SK-N-SH (cell line): Measurements from ENCODE around the gene RAC2. TPM values are rescaled to one million over a fixed set of nuclear protein-coding genes. Genes with fewer than 3 reads are reported as not detected.

Experiments
- CTCF ChIA-PET: fragments of 300-600, 350-600 bp; formaldehyde crosslinking; extraction: SDS; loops from one replicate; lab custom pipeline; 2021; lab: Yijun Ruan, JAX
- POLR2A ChIA-PET: fragments of 350-600 bp; sonication (Branson Sonifier 250); formaldehyde crosslinking; extraction: SDS; loops from one replicate; lab custom pipeline; 2020; ENCODE audit warnings: antibody characterized with exemption, inconsistent platforms; lab: Yijun Ruan, JAX
- DNase-seq: peaks from one replicate; pipeline ENCODE4 v3.0.0; 2012
- H2AFZ ChIP-seq: fragments of 200-600 bp; sonication (generic); 2 replicates; pipeline ENCODE4 v1.8.1; 2016; ENCODE audit warnings: antibody characterized with exemption, mild to moderate bottlenecking, low read depth
- H3F3A ChIP-seq: fragments of 200-600 bp; sonication (generic); replicated peaks from 2 replicates; pipeline ENCODE3; 2016; ENCODE audit warnings: antibody characterized with exemption, mild to moderate bottlenecking; ENCODE audit not compliant: insufficient read depth
- H3K27ac ChIP-seq, 2 experiments: fragments of 200-500 bp in 1 of 2; fragments of 200-600 bp in 1 of 2; sonication (Bioruptor generic) in 1 of 2; sonication (generic), shearing (Covaris generic) in 1 of 2; 2 replicates each; pipeline versions ENCODE4 v1.5.1 to v1.6.1; 2014 to 2016; ENCODE audit warnings: low read depth in 2 of 2, inconsistent platforms in 1 of 2, low read length in 1 of 2, mild to moderate bottlenecking in 1 of 2, mixed read lengths in 1 of 2
- H3K27me3 ChIP-seq: fragments of 200-600 bp; sonication (generic), shearing (Covaris generic); 2 replicates; pipeline ENCODE4 v1.6.1; 2016; ENCODE audit warnings: mixed run types; ENCODE audit not compliant: insufficient read depth
- H3K36me3 ChIP-seq, 2 experiments: fragments of 200-500 bp in 1 of 2; fragments of 200-600 bp in 1 of 2; sonication (Bioruptor generic) in 1 of 2; sonication (generic) in 1 of 2; replicated peaks in 1 of 2; 2 replicates each; pipeline versions ENCODE3 to v1.5.1; 2014 to 2016; ENCODE audit warnings: low read length in 1 of 2, mild to moderate bottlenecking in 1 of 2; ENCODE audit not compliant: insufficient read depth in 2 of 2, control insufficient read depth in 1 of 2
- H3K4me1 ChIP-seq, 2 experiments: fragments of 200-500 bp in 1 of 2; fragments of 200-600 bp in 1 of 2; sonication (Bioruptor generic) in 1 of 2; sonication (generic), shearing (Covaris generic) in 1 of 2; 2 replicates each; pipeline versions ENCODE4 v1.5.1 to v1.6.1; 2014 to 2016; ENCODE audit warnings: low read depth in 1 of 2, low read length in 1 of 2, mixed run types in 1 of 2; ENCODE audit not compliant: insufficient read depth in 2 of 2, control insufficient read depth in 1 of 2
- H3K4me2 ChIP-seq: fragments of 200-600 bp; sonication (generic), shearing (Covaris generic); 2 replicates; pipeline ENCODE4 v1.6.1; 2017; ENCODE audit warnings: mixed run types
- H3K4me3 ChIP-seq, 2 experiments: fragments of 200-500 bp in 1 of 2; fragments of 200-600 bp in 1 of 2; sonication (Bioruptor generic) in 1 of 2; sonication (generic), shearing (Covaris generic) in 1 of 2; 2 replicates each; pipeline versions ENCODE4 v1.5.1 to v1.8.1; 2014 to 2016; ENCODE audit warnings: low read depth in 2 of 2, inconsistent platforms in 1 of 2, low read length in 1 of 2, mild to moderate bottlenecking in 1 of 2, mixed read lengths in 1 of 2, moderate library complexity in 1 of 2
- H3K79me2 ChIP-seq: fragments of 200-600 bp; sonication (generic); 2 replicates; pipeline ENCODE4 v1.8.1; 2017; ENCODE audit warnings: mild to moderate bottlenecking; ENCODE audit not compliant: insufficient read depth
- H3K9ac ChIP-seq: fragments of 200-600 bp; sonication (generic); 2 replicates; pipeline ENCODE4 v1.6.1; 2017; ENCODE audit warnings: mixed run types
- H3K9me2 ChIP-seq: fragments of 200-600 bp; sonication (generic); 2 replicates; pipeline ENCODE4 v1.6.1; 2017; ENCODE audit warnings: mixed run types
- H3K9me3 ChIP-seq: fragments of 200-600 bp; sonication (generic); 2 replicates; pipeline ENCODE4 v1.6.1; 2017; ENCODE audit warnings: mixed run types, mild to moderate bottlenecking, moderate library complexity
- H4K20me1 ChIP-seq: fragments of 200-600 bp; sonication (generic); 2 replicates; pipeline ENCODE4 v1.6.1; 2017; ENCODE audit warnings: mild to moderate bottlenecking, mixed run types; ENCODE audit not compliant: insufficient read depth
- CHD2 ChIP-seq: fragments of 150-350 bp; IDR thresholded peaks from 2 replicates; pipeline ENCODE4 v1.6.1; 2018; ENCODE audit warnings: low read length; ENCODE audit not compliant: partially characterized antibody
- CTCF ChIP-seq: fragments of 200-600 bp; sonication (generic); IDR thresholded peaks from 2 replicates; pipeline ENCODE4 v1.6.1; 2017; ENCODE audit warnings: antibody characterized with exemption, mild to moderate bottlenecking, moderate library complexity
- EP300 ChIP-seq, 2 experiments: IDR thresholded peaks; 2 replicates each; pipeline versions ENCODE4 v1.4.0 to v1.6.1; 2012; ENCODE audit warnings: borderline replicate concordance in 1 of 2, low read depth in 1 of 2, low read length in 1 of 2
- EZH2phosphoT487 ChIP-seq: fragments of 200-600 bp; sonication (generic); IDR thresholded peaks from 2 replicates; pipeline ENCODE4 v1.6.1; 2017; ENCODE audit warnings: low read depth, mixed run types, mild to moderate bottlenecking, antibody characterized with exemption, moderate library complexity, borderline replicate concordance
- FOXM1 ChIP-seq: IDR thresholded peaks from 2 replicates; pipeline ENCODE4 v1.4.0; 2012; ENCODE audit warnings: low read depth, mild to moderate bottlenecking
- GABPA ChIP-seq: IDR thresholded peaks from 2 replicates; pipeline ENCODE4 v1.4.0; 2012; ENCODE audit warnings: low read depth, mild to moderate bottlenecking
- GATA2 ChIP-seq: sonication (generic); formaldehyde crosslinking; IDR thresholded peaks from 2 replicates; pipeline ENCODE4 v1.5.0; 2020; ENCODE audit warnings: mild to moderate bottlenecking, missing genetic modification reagents
- IRF3 ChIP-seq: fragments of 150-350 bp; IDR thresholded peaks from 2 replicates; pipeline ENCODE4 v1.6.1; 2016; ENCODE audit warnings: mild to moderate bottlenecking, low read depth, low read length
- JUND ChIP-seq: IDR thresholded peaks from 2 replicates; pipeline ENCODE4 v1.4.0; 2012
- MAX ChIP-seq: IDR thresholded peaks from 2 replicates; pipeline ENCODE4 v1.4.0; 2012; ENCODE audit warnings: low read depth
- MEF2A ChIP-seq: IDR thresholded peaks from 2 replicates; pipeline ENCODE4 v1.4.0; 2012; ENCODE audit warnings: low read depth, borderline replicate concordance
- NFIC ChIP-seq: IDR thresholded peaks from 2 replicates; pipeline ENCODE4 v1.4.0; 2012; ENCODE audit warnings: borderline replicate concordance
- NRF1 ChIP-seq: IDR thresholded peaks from 2 replicates; pipeline ENCODE4 v1.6.1; 2012; ENCODE audit warnings: low read depth, mild to moderate bottlenecking, low read length
- PBX3 ChIP-seq: IDR thresholded peaks from 2 replicates; pipeline ENCODE4; 2012
- RAD21 ChIP-seq: IDR thresholded peaks from 2 replicates; pipeline ENCODE4 v1.6.1; 2012; ENCODE audit warnings: mild to moderate bottlenecking, low read length
- RCOR1 ChIP-seq: fragments of 150-350 bp; IDR thresholded peaks from 2 replicates; pipeline ENCODE4 v1.6.1; 2017; ENCODE audit warnings: antibody characterized with exemption, low read length
- REST ChIP-seq: IDR thresholded peaks from 2 replicates; pipeline ENCODE4 v1.6.1; 2012; ENCODE audit warnings: mild to moderate bottlenecking, low read depth, low read length, moderate library complexity
- RFX5 ChIP-seq: IDR thresholded peaks from 2 replicates; pipeline ENCODE4 v1.6.1; 2012; ENCODE audit warnings: mild to moderate bottlenecking, improper control_type of control experiment, low read length
- RXRA ChIP-seq: IDR thresholded peaks from 2 replicates; pipeline ENCODE4 v1.4.0; 2012; ENCODE audit warnings: low read depth, mild to moderate bottlenecking, borderline replicate concordance
- SIN3A ChIP-seq: IDR thresholded peaks from 2 replicates; pipeline ENCODE4 v1.6.1; 2012; ENCODE audit warnings: low read depth, mild to moderate bottlenecking, low read length, moderate library complexity, borderline replicate concordance
- SMC3 ChIP-seq: IDR thresholded peaks from 2 replicates; pipeline ENCODE4 v1.6.1; 2012; ENCODE audit warnings: low read depth, low read length, improper control_type of control experiment
- TAF1 ChIP-seq: IDR thresholded peaks from 2 replicates; pipeline ENCODE4 v1.6.1; 2012; ENCODE audit warnings: low read depth, mild to moderate bottlenecking, low read length, moderate library complexity, borderline replicate concordance
- TCF12 ChIP-seq: IDR thresholded peaks from 2 replicates; pipeline ENCODE4 v1.4.0; 2012
- TEAD4 ChIP-seq: IDR thresholded peaks from 2 replicates; pipeline ENCODE4 v1.4.0; 2012; ENCODE audit warnings: mild to moderate bottlenecking, borderline replicate concordance; ENCODE audit not compliant: insufficient read depth
- USF2 ChIP-seq: fragments of 150-350 bp; IDR thresholded peaks from 2 replicates; pipeline ENCODE4 v1.6.1; 2017; ENCODE audit warnings: antibody characterized with exemption, low read length, low read depth, borderline replicate concordance
- YY1 ChIP-seq: IDR thresholded peaks from 2 replicates; pipeline ENCODE4 v1.4.0; 2012; ENCODE audit warnings: low read depth, mild to moderate bottlenecking
- WGBS: methylation state at CpG from one replicate; pipeline ENCODE4 v1.1.6; 2017; ENCODE audit warnings: low lambda C conversion rate; 5-methylcytosine and 5-hydroxymethylcytosine counted together
- polyA plus RNA-seq, 3 experiments: library from polyadenylated mRNA; depleted of rRNA; stranded (reverse); fragments of >200 nt; gene quantifications; 2 replicates each; pipeline ENCODE4 v1.2.3, GENCODE V29; 2012

RAC2 gene
- polyA plus RNA-seq, 1 of the 3 experiments (the other 2 are of a cell fraction): 29.9 TPM

GRCh38 chr22:37242395-37242918, 1.6 kb downstream of the RAC2 start:
- H3K79me2 ChIP-seq: no peaks in the 10 kb centered on the region
- H3K4me2 ChIP-seq: peak overlapping the region; percentile 50; the same call in 1 of the 2 replicates
- WGBS: 65% methylated on average over 12 of the region's 16 CpGs
- H2AFZ ChIP-seq: peak overlapping the region; percentile 73; the same call in 1 of the 2 replicates
- peaks cover 7 to 11% of the 10 kb centered on the region in 2 experiments; a peak in 3 of 4 replicates for H3K4me1 ChIP-seq
- no peaks in the 10 kb centered on the region for H4K20me1 ChIP-seq
- peaks cover 4% of the 10 kb centered on the region for H3F3A ChIP-seq
- CTCF ChIA-PET: interaction anchor here (1.0 to 14.4 kb wide), 6 partner anchors 13 to 256 kb away, joined by 3 to 124 read pairs (median 6); no protein-coding TSS in a partner anchor
- H3K4me3 ChIP-seq: no peak overlapping the region
- POLR2A ChIA-PET: interaction anchor here (0.5 to 1.1 kb wide), 2 partner anchors 20 to 44 kb away, joined by 3 to 5 read pairs; no protein-coding TSS in a partner anchor
- TF ChIP-seq JUND: no peak
- no peak for TF ChIP-seq SIN3A
- no peak for TF ChIP-seq RXRA
- TF ChIP-seq TCF12: 0 out of 2 replicates have a peak, but pooled peaks have one; percentile 9
- no peak for TF ChIP-seq RFX5
- TF ChIP-seq NFIC: no peak
- no peak for TF ChIP-seq RAD21
- no peak for TF ChIP-seq SMC3
- TF ChIP-seq EP300 (IDR thresholded peaks at IDR 0.05; ENCODE audit: borderline replicate concordance in 1 of 2, low read depth in 1 of 2, low read length in 1 of 2): no peak
- TF ChIP-seq GABPA: 0 out of 2 replicates have a peak, but pooled peaks have one; percentile 36
- no peak for TF ChIP-seq IRF3
- no peak for TF ChIP-seq TAF1
- no peak for TF ChIP-seq REST
- no peak for TF ChIP-seq FOXM1
- TF ChIP-seq YY1: no peak
- no peak for TF ChIP-seq NRF1
- TF ChIP-seq GATA2: peak; percentile 60; the same call in 1 of the 2 replicates
- TF ChIP-seq RCOR1: no peak
- TF ChIP-seq MAX: no peak
- TF ChIP-seq CTCF: no peak
- no peak for TF ChIP-seq TEAD4
- TF ChIP-seq USF2: no peak
- TF ChIP-seq MEF2A: no peak
- no peak for TF ChIP-seq EZH2phosphoT487
- TF ChIP-seq CHD2: no peak
- TF ChIP-seq PBX3: peak; percentile 37; the same call in 1 of the 2 replicates
- no peaks in the 10 kb centered on the region for H3K9me2 ChIP-seq
- H3K27ac ChIP-seq: no peak overlapping the region
- DNase-seq: peak; percentile 60
- H3K9ac ChIP-seq: no peak overlapping the region
- no peaks in the 10 kb centered on the region for H3K9me3 ChIP-seq
- no peaks in the 10 kb centered on the region for H3K36me3 ChIP-seq
- H3K27me3 ChIP-seq: no peaks in the 10 kb centered on the region
